Esophagus squamous epithelium (tissue), 4 donors: Measurements from ENCODE around the gene ARPC1A.

ENCODE experiments used
- POLR2A ChIP-seq, 4 donors: fragments of 450-650 bp; IDR thresholded peaks; one replicate each; pipeline ENCODE4 v1.6.1; 2017; ENCODE audit warnings: antibody characterized with exemption in 4 of 4, mild to moderate bottlenecking in 4 of 4, moderate library complexity in 3 of 4
- TF ChIP-seq, protein P1 (sequence below), 6 experiments: fragments of 450-650 bp in 4 of 6; fragments of 200-600 bp in 2 of 6; sonication (generic) in 2 of 6; IDR thresholded peaks; one replicate each; pipeline ENCODE4 v1.5.1; 2016 to 2019; ENCODE audit warnings: antibody characterized with exemption in 6 of 6, mild to moderate bottlenecking in 4 of 6, moderate library complexity in 4 of 6

DNA sequence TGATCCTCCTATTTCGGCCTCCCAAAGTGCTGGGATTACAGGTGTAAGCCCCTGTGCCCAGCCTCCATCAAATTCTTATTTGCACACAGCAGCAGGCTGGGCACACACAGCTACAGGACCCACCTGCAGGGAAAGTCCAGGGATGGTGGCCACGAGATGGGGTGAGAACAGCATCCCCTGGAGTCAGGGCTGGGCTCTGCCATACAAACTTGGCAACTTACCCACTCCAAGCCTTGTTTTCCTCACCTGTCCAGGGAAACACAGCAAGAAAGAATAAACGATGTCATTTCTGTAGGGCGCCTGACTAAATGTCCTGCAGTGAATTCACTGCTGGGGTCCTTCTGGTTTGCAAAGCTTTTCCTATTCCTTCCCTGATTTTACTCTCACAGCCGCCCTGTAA is 47.5 kb upstream of the ARPC1A start:
- TF ChIP-seq, protein P1, sequence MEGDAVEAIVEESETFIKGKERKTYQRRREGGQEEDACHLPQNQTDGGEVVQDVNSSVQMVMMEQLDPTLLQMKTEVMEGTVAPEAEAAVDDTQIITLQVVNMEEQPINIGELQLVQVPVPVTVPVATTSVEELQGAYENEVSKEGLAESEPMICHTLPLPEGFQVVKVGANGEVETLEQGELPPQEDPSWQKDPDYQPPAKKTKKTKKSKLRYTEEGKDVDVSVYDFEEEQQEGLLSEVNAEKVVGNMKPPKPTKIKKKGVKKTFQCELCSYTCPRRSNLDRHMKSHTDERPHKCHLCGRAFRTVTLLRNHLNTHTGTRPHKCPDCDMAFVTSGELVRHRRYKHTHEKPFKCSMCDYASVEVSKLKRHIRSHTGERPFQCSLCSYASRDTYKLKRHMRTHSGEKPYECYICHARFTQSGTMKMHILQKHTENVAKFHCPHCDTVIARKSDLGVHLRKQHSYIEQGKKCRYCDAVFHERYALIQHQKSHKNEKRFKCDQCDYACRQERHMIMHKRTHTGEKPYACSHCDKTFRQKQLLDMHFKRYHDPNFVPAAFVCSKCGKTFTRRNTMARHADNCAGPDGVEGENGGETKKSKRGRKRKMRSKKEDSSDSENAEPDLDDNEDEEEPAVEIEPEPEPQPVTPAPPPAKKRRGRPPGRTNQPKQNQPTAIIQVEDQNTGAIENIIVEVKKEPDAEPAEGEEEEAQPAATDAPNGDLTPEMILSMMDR (IDR thresholded peaks at IDR 0.05) = peak in 1 of 6 experiments; percentile 14
- TF ChIP-seq POLR2A (IDR thresholded peaks at IDR 0.05) = no peak
